ENCODE data around the gene ZNF276. TPM values are rescaled to one million over a fixed set of nuclear protein-coding genes. Genes with fewer than 3 reads are reported as not detected.

Gene ZNF276
- polyA plus RNA-seq, 4 donors, result 20.9 to 39.6 (median 29.8) TPM

GRCh38 chr16:89710709-89711564 lies 10.4 kb upstream of the ZNF276 start:
- no peak for DNase-seq (ENCODE audit: low read depth in 4 of 4, low spot score in 2 of 4)

- no peak for DNase-seq (ENCODE audit: low read depth in 4 of 4, low spot score in 2 of 4)
Measured at GRCh38 chr16:89711601-89712273, 9.6 kb upstream of the ZNF276 start.

- DNase-seq (ENCODE audit: low read depth in 4 of 4, low spot score in 2 of 4), result no peak
Measured at GRCh38 chr16:89712274-89712781, 9.0 kb upstream of the ZNF276 start.

- DNase-seq (ENCODE audit: low read depth in 4 of 4, low spot score in 2 of 4), result no peak
Measured at GRCh38 chr16:89716493-89716892, 4.8 kb upstream of the ZNF276 start.

- DNase-seq (ENCODE audit: low read depth in 4 of 4, low spot score in 2 of 4), result no peak
Measured at GRCh38 chr16:89716916-89717687, 4.2 kb upstream of the ZNF276 start.

GRCh38 chr16:89717688-89718505 lies 3.4 kb upstream of the ZNF276 start:
- DNase-seq (ENCODE audit: low read depth in 4 of 4, low spot score in 2 of 4), result no peak

GRCh38 chr16:89720551-89720812 lies 855 bp upstream of the ZNF276 start:
- DNase-seq (ENCODE audit: low read depth in 4 of 4, low spot score in 2 of 4), result no peak

GRCh38 chr16:89721546-89722391 lies 432 bp downstream of the ZNF276 start:
- no peak for DNase-seq (ENCODE audit: low read depth in 4 of 4, low spot score in 2 of 4)

- DNase-seq (ENCODE audit: low read depth in 4 of 4, low spot score in 2 of 4), result no peak
Measured at GRCh38 chr16:89722392-89723278, 1.3 kb downstream of the ZNF276 start.

- no peak for DNase-seq (ENCODE audit: low read depth in 4 of 4, low spot score in 2 of 4)
Measured at GRCh38 chr16:89723279-89724250, 2.2 kb downstream of the ZNF276 start.

- no peak for DNase-seq (ENCODE audit: low read depth in 4 of 4, low spot score in 2 of 4)
Measured at GRCh38 chr16:89727406-89728120, 6.2 kb downstream of the ZNF276 start.

GRCh38 chr16:89729293-89729692 lies 8.0 kb downstream of the ZNF276 start:
- no peak for DNase-seq (ENCODE audit: low read depth in 4 of 4, low spot score in 2 of 4)

GRCh38 chr16:89729863-89730593 lies 8.7 kb downstream of the ZNF276 start:
- no peak for DNase-seq (ENCODE audit: low read depth in 4 of 4, low spot score in 2 of 4)

- DNase-seq (ENCODE audit: low read depth in 4 of 4, low spot score in 2 of 4), result no peak
Measured at GRCh38 chr16:89730610-89731234, 9.4 kb downstream of the ZNF276 start.

GRCh38 chr16:89732142-89732917 lies 11.0 kb downstream of the ZNF276 start:
- DNase-seq (ENCODE audit: low read depth in 4 of 4, low spot score in 2 of 4), result no peak

Data from left renal cortex interstitium (tissue), 4 donors.